Keratinocyte (primary cell): ENCODE measurements around the gene DACT3. TPM values are rescaled to one million over a fixed set of nuclear protein-coding genes. Genes with fewer than 3 reads are reported as not detected.

Source experiments
- DNase-seq: peaks from one replicate; pipeline ENCODE4 v3.0.0-alpha.2; 2011; ENCODE audit warnings: low read depth, missing footprints, low spot score
- FAIRE-seq: peaks from 2 replicates; lab custom pipeline; 2011; peaks lifted over from hg19 to GRCh38; lab: Jason Lieb, UNC
- H2AFZ ChIP-seq: 2 replicates; pipeline ENCODE4 v1.6.0; 2012; ENCODE audit warnings: low read length, control low read depth, inconsistent platforms; ENCODE audit not compliant: control insufficient read depth
- H3K27ac ChIP-seq: 2 replicates; pipeline ENCODE4 v1.5.1; 2011; ENCODE audit warnings: low read length; ENCODE audit not compliant: control insufficient read depth, insufficient read depth
- H3K27me3 ChIP-seq: 3 replicates; pipeline ENCODE4 v1.6.0; 2011; ENCODE audit warnings: low read length; ENCODE audit not compliant: control insufficient read depth, insufficient read depth; ENCODE audit errors: extremely low read depth
- H3K36me3 ChIP-seq, 2 experiments: 2 replicates in 1 of 2; 3 replicates in 1 of 2; pipeline ENCODE4 v1.5.1; 2011; ENCODE audit warnings: low read length in 2 of 2, mild to moderate bottlenecking in 1 of 2; ENCODE audit not compliant: control insufficient read depth in 2 of 2, insufficient read depth in 2 of 2; ENCODE audit errors: extremely low read depth in 1 of 2
- H3K4me1 ChIP-seq: 3 replicates; pipeline ENCODE4 v1.5.1; 2011; ENCODE audit warnings: low read length; ENCODE audit not compliant: control insufficient read depth, insufficient read depth; ENCODE audit errors: extremely low read depth
- H3K4me2 ChIP-seq: 3 replicates; pipeline ENCODE4 v1.6.0; 2011; ENCODE audit warnings: low read depth, low read length; ENCODE audit not compliant: control insufficient read depth, insufficient read depth; ENCODE audit errors: extremely low read depth
- H3K4me3 ChIP-seq, 3 experiments: fragments of 200-600 bp in 1 of 3; sonication (generic) in 1 of 3; 2 replicates in 2 of 3; 3 replicates in 1 of 3; pipeline ENCODE4 v1.5.1; 2011 to 2016; ENCODE audit warnings: low read length in 3 of 3, mild to moderate bottlenecking in 3 of 3, control low read depth in 2 of 3, inconsistent platforms in 1 of 3, low read depth in 1 of 3, mixed read lengths in 1 of 3, mixed run types in 1 of 3, moderate library complexity in 1 of 3; ENCODE audit not compliant: control insufficient read depth in 2 of 3, insufficient read depth in 2 of 3; ENCODE audit errors: extremely low read depth in 1 of 3
- H3K79me2 ChIP-seq: 2 replicates; pipeline ENCODE4 v1.6.0; 2012; ENCODE audit warnings: low read length; ENCODE audit not compliant: control insufficient read depth, insufficient read depth
- H3K9ac ChIP-seq: 3 replicates; pipeline ENCODE4 v1.6.0; 2011; ENCODE audit warnings: low read length; ENCODE audit not compliant: control insufficient read depth, insufficient read depth; ENCODE audit errors: extremely low read depth
- H3K9me1 ChIP-seq: 3 replicates; pipeline ENCODE4 v1.6.0; 2011; ENCODE audit warnings: low read length; ENCODE audit not compliant: control insufficient read depth, insufficient read depth; ENCODE audit errors: extremely low read depth
- H3K9me3 ChIP-seq: 2 replicates; pipeline ENCODE4 v1.5.1; 2012; ENCODE audit warnings: low read depth, low read length; ENCODE audit not compliant: control insufficient read depth
- H4K20me1 ChIP-seq: 3 replicates; pipeline ENCODE4 v1.6.0; 2011; ENCODE audit warnings: low read length; ENCODE audit not compliant: control insufficient read depth, insufficient read depth; ENCODE audit errors: extremely low read depth
- EZH2 ChIP-seq: IDR thresholded peaks from one replicate; pipeline ENCODE4 v1.6.1; 2012; ENCODE audit warnings: inconsistent platforms, mild to moderate bottlenecking, low read length, moderate library complexity
- dilution Hi-C: fragments of 300-500 bp; cut with MboI; formaldehyde crosslinking; loops from one replicate; pipeline ENCODE4 v1.7.0; 2020; ENCODE audit warnings: low sequenced_read_pairs; ENCODE audit not compliant: extremely low pct_ligation_motif_present
- polyA plus RNA-seq, 5 experiments: library from polyadenylated mRNA; depleted of rRNA in 3 of 5; stranded (reverse) in 3 of 5; stranded (forward) in 1 of 5; unstranded in 1 of 5; fragments of >200 nt; gene quantifications; 1 replicate in 1 of 5; 2 replicates in 3 of 5; 3 replicates in 1 of 5; pipeline versions ENCODE4 v1.2.1 to v1.2.3, GENCODE V29; 2011 to 2012; ENCODE audit warnings: missing spikeins in 2 of 5, low read depth in 1 of 5, low replicate concordance in 1 of 5
- TF ChIP-seq, protein P1 (sequence below), 3 experiments: IDR thresholded peaks in 1 of 3; conservative IDR thresholded peaks in 1 of 3; optimal IDR thresholded peaks in 1 of 3; 2 replicates in 2 of 3; 3 replicates in 1 of 3; pipeline versions ENCODE3 to v1.5.1; 2011; ENCODE audit warnings: low read length in 3 of 3, mild to moderate bottlenecking in 3 of 3, moderate library complexity in 2 of 3, control low read depth in 1 of 3, inconsistent platforms in 1 of 3; ENCODE audit not compliant: insufficient read depth in 2 of 3; ENCODE audit errors: extremely low read depth in 1 of 3

Gene DACT3
- polyA plus RNA-seq, 1 donor (not counting 4 experiments of a cell fraction or from before 2014, with no cell fraction given): 0.04 TPM

DNA sequence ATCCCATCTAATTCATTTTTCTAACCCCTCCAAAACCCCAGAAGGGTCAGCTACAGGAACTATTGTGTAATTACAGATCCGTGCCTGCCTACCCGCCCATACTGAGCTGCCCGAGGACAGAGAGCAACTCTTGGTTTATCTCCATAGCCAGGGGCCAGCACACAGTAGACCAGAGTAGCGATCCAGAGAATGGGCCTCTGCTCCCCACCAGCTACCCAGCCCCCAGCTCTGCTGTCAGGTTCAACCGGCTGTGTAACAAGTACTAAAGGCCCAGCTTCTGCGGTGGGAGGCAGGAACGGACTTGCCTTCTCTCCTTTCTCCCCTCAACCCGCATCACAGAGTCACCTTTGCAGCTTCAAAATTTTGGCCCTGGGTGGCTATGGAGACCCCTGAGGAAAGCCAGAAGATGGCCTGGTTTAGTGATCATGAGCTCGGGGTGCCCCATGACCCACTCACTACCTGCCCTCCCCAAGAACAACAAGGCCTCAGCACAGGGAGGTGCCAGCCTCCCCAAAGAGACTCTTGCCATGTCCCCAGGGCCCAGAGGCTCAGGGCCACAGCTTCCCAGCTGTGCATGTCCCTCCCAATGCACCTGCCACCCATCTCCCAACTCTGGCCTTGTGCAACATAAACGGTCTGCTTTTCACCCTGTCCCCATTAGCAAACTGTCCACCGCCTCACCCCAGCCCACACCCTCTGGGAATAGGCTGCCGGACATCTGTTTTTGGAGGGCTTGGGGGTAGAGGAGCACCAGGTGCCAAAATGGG, 54.1 kb downstream of the DACT3 start:
- DNase-seq: no peak
- dilution Hi-C loops: no loop called here
- FAIRE-seq: no peak

DNA sequence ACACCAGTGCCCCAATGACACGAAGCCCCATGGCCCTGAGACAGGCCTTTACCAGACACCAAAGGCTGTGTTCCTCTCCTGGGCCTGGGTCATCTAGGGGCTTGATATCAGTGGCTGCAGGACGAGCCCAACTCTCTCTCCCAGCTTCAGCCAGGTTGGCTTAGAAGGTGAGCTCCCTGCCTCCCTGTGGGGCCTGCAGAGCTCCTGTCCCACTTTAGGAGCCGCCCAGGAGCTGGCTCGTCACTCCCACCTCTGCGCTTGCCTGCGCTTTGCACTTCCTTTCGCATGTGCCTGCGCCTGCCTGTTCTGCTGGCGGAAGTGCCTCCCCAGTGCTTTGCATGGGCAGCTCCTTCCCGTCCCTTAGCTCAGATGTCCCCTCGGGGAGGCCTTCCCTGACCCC, 55.0 kb downstream of the DACT3 start:
- no peaks in the 10 kb centered on the region for H3K9me3 ChIP-seq
- TF ChIP-seq, protein P1, sequence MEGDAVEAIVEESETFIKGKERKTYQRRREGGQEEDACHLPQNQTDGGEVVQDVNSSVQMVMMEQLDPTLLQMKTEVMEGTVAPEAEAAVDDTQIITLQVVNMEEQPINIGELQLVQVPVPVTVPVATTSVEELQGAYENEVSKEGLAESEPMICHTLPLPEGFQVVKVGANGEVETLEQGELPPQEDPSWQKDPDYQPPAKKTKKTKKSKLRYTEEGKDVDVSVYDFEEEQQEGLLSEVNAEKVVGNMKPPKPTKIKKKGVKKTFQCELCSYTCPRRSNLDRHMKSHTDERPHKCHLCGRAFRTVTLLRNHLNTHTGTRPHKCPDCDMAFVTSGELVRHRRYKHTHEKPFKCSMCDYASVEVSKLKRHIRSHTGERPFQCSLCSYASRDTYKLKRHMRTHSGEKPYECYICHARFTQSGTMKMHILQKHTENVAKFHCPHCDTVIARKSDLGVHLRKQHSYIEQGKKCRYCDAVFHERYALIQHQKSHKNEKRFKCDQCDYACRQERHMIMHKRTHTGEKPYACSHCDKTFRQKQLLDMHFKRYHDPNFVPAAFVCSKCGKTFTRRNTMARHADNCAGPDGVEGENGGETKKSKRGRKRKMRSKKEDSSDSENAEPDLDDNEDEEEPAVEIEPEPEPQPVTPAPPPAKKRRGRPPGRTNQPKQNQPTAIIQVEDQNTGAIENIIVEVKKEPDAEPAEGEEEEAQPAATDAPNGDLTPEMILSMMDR (optimal IDR thresholded peaks at IDR 0.05 in 1 of 3, IDR thresholded peaks at IDR 0.05 in 1 of 3, conservative IDR thresholded peaks at IDR 0.05 in 1 of 3; ENCODE audit: extremely low read depth in 1 of 3, insufficient read depth in 2 of 3, low read length in 3 of 3): no peak
- no peak for TF ChIP-seq EZH2
- peaks cover 47 to 62% of the 10 kb centered on the region in 2 experiments for H3K36me3 ChIP-seq
- no peak overlapping the region for H3K4me3 ChIP-seq
- no peak overlapping the region for H3K27ac ChIP-seq
- dilution Hi-C loops: no loop called here
- peaks cover 28% of the 10 kb centered on the region for H3K4me1 ChIP-seq
- H3K9me1 ChIP-seq: no peaks in the 10 kb centered on the region
- no peaks in the 10 kb centered on the region for H3K27me3 ChIP-seq
- H4K20me1 ChIP-seq: peaks cover 22% of the 10 kb centered on the region
- H3K79me2 ChIP-seq: peaks cover 64% of the 10 kb centered on the region
- no peak overlapping the region for H2AFZ ChIP-seq
- H3K4me2 ChIP-seq: no peak overlapping the region
- FAIRE-seq (no peak), DNase-seq (no peak)
- H3K9ac ChIP-seq: peak overlapping the region; percentile 6

More for the DNA sequence above, 54.1 kb downstream of the DACT3 start:
- Histone ChIP-seq H3K79me2 (peaks cover 57% of the 10 kb centered on the region), H4K20me1 (peaks cover 22% of the 10 kb centered on the region), H3K27me3 (no peaks in the 10 kb centered on the region), H3K4me3 (peak overlapping the region in 1 of 3 experiments; percentile 29), H3K4me2 (peak overlapping the region; percentile 10), H3K9me1 (no peaks in the 10 kb centered on the region), H3K4me1 (peaks cover 28% of the 10 kb centered on the region), H3K9ac (no peak overlapping the region), H3K9me3 (no peaks in the 10 kb centered on the region), H3K36me3 (peaks cover 47 to 62% of the 10 kb centered on the region in 2 experiments), H2AFZ (no peak overlapping the region), H3K27ac (no peak overlapping the region)
- TF ChIP-seq, protein P1 (optimal IDR thresholded peaks at IDR 0.05 in 1 of 3, IDR thresholded peaks at IDR 0.05 in 1 of 3, conservative IDR thresholded peaks at IDR 0.05 in 1 of 3; ENCODE audit: extremely low read depth in 1 of 3, insufficient read depth in 2 of 3, low read length in 3 of 3): no peak
- no peak for TF ChIP-seq EZH2
